OCI-LY1 (cell line): Measurements from ENCODE around the gene SKAP2.

Source experiments
- CTCF ChIP-seq: fragments of 200-600 bp; sonication (generic), shearing (Covaris generic); IDR thresholded peaks from 2 replicates; pipeline ENCODE4 v1.5.1; 2017; ENCODE audit warnings: mild to moderate bottlenecking, antibody characterized with exemption, low read length, moderate library complexity, mixed read lengths
- EZH2 ChIP-seq: fragments of 200-600 bp; sonication (generic), shearing (Covaris generic); IDR thresholded peaks from 2 replicates; pipeline ENCODE4 v1.8.0; 2017; ENCODE audit warnings: borderline replicate concordance, mixed run types, mild to moderate bottlenecking, antibody characterized with exemption, low read length, moderate library complexity, mixed read lengths

GRCh38 chr7:26714006-26714405 lies 150.4 kb downstream of the SKAP2 start:
- TF ChIP-seq CTCF, result no peak
- no peak for TF ChIP-seq EZH2
